Measurements from ENCODE around the gene PPP2R5C. TPM values are rescaled to one million over a fixed set of nuclear protein-coding genes. Genes with fewer than 3 reads are reported as not detected.

Gene PPP2R5C
- total RNA-seq, 1 experiment from 2014 or later, result 93.0 TPM

- Histone ChIP-seq H2AFZ (ENCODE audit: low read length) (no peak overlapping the region), H4K91ac (ENCODE audit: insufficient read length, low read depth, low read length) (no peak overlapping the region), H3K27ac (ENCODE audit: insufficient read length, low read depth, low read length) (no peak overlapping the region), H2BK15ac (ENCODE audit: low read depth, low read length) (no peak overlapping the region), H3K9ac (ENCODE audit: extremely low read depth, insufficient read length, low read length) (no peak overlapping the region), H3T11ph (ENCODE audit: low read length) (no peak overlapping the region), H3K56ac (ENCODE audit: insufficient read length, low read depth, low read length) (no peak overlapping the region), H2BK20ac (ENCODE audit: low read depth, low read length, poor library complexity, severe bottlenecking) (no peak overlapping the region), H3K23me2 (ENCODE audit: insufficient read length, low read depth, low read length, poor library complexity, severe bottlenecking) (no peaks in the 10 kb centered on the region), H3K4ac (ENCODE audit: low read depth, low read length) (no peak overlapping the region), H3K18ac (ENCODE audit: insufficient read length, low read depth, low read length) (no peak overlapping the region), H2BK5ac (ENCODE audit: insufficient read length, low read length) (no peak overlapping the region), H3K4me1 (ENCODE audit: insufficient read depth, low read length) (peaks cover 3% of the 10 kb centered on the region; the same call in 1 of the 2 replicates), H3K23ac (ENCODE audit: insufficient read length, low read depth, low read length) (no peak overlapping the region), H3K14ac (ENCODE audit: insufficient read depth, low read length) (no peak overlapping the region), H2AK5ac (ENCODE audit: insufficient read length, low read length) (no peak overlapping the region), H2BK120ac (ENCODE audit: low read depth, low read length, poor library complexity, severe bottlenecking) (no peak overlapping the region), H3K79me2 (ENCODE audit: insufficient read depth, low read length) (no peaks in the 10 kb centered on the region), H3K9me3 (ENCODE audit: control insufficient read depth, low read depth, low read length) (no peaks in the 10 kb centered on the region), H3K4me2 (ENCODE audit: insufficient read depth, insufficient read length, low read length) (no peak overlapping the region), H3K79me1 (ENCODE audit: insufficient read depth, low read depth, low read length, poor library complexity, severe bottlenecking) (no peaks in the 10 kb centered on the region), H4K20me1 (ENCODE audit: control insufficient read depth, insufficient read depth, insufficient read length) (no peaks in the 10 kb centered on the region), H3K27me3 (ENCODE audit: insufficient read depth, low read length) (no peaks in the 10 kb centered on the region), H4K5ac (ENCODE audit: insufficient read length, low read depth, low read length) (no peak overlapping the region), H2BK12ac (ENCODE audit: insufficient read length, low read depth, low read length) (no peak overlapping the region), H4K8ac (replicated peaks; ENCODE audit: insufficient read length, low read depth, low read length) (no peak overlapping the region)
- H3K27ac Mint-ChIP-seq, result no peak overlapping the region
- no CpG with 5 or more reads among the region's 10 CpGs for WGBS (ENCODE audit: extremely low coverage, insufficient read length, low lambda C conversion rate)
- no peak for DNase-seq
- H3K36me3 Mint-ChIP-seq (ENCODE audit: insufficient read depth in 1 of 3, low read depth in 3 of 3), result no peaks in the 10 kb centered on the region
- no peaks in the 10 kb centered on the region; the same call in 1 of the 2 replicates for H3K27me3 Mint-ChIP-seq (ENCODE audit: low read depth)
- TF ChIP-seq, protein P1, sequence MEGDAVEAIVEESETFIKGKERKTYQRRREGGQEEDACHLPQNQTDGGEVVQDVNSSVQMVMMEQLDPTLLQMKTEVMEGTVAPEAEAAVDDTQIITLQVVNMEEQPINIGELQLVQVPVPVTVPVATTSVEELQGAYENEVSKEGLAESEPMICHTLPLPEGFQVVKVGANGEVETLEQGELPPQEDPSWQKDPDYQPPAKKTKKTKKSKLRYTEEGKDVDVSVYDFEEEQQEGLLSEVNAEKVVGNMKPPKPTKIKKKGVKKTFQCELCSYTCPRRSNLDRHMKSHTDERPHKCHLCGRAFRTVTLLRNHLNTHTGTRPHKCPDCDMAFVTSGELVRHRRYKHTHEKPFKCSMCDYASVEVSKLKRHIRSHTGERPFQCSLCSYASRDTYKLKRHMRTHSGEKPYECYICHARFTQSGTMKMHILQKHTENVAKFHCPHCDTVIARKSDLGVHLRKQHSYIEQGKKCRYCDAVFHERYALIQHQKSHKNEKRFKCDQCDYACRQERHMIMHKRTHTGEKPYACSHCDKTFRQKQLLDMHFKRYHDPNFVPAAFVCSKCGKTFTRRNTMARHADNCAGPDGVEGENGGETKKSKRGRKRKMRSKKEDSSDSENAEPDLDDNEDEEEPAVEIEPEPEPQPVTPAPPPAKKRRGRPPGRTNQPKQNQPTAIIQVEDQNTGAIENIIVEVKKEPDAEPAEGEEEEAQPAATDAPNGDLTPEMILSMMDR (conservative IDR thresholded peaks at IDR 0.05), result no peak
- H3K4me1 Mint-ChIP-seq, result peaks cover 18 to 28% of the 10 kb centered on the region in 2 experiments
- peaks cover 0 to 3% of the 10 kb centered on the region in 2 experiments; a peak in 1 of 5 replicates for H3K9me3 Mint-ChIP-seq
- H3K4me3 Mint-ChIP-seq, result no peak overlapping the region
Observed at GRCh38 chr14:101728367-101728742, 33.2 kb upstream of the PPP2R5C start.
